ENCODE data around the gene SPATA19.

SPATA19 gene

GRCh38 chr11:133835593-133836548 lies 9.4 kb downstream of the SPATA19 start:
- DNase-seq (ENCODE audit: low spot score), result no peak

- peak; percentile 49 for DNase-seq (ENCODE audit: low spot score)
These were observed 10.4 kb downstream of the SPATA19 start for GRCh38 chr11:133834682-133835592.

GRCh38 chr11:133833898-133834681 lies 11.2 kb downstream of the SPATA19 start:
- DNase-seq (ENCODE audit: low spot score), result no peak

GRCh38 chr11:133832991-133833897 lies 12.1 kb downstream of the SPATA19 start:
- DNase-seq (ENCODE audit: low spot score), result no peak

GRCh38 chr11:133832096-133832990 lies 13.0 kb downstream of the SPATA19 start:
- no peak for DNase-seq (ENCODE audit: low spot score)

GRCh38 chr11:133830931-133831907 lies 14.1 kb downstream of the SPATA19 start:
- no peak for DNase-seq (ENCODE audit: low spot score)

- DNase-seq (ENCODE audit: low spot score), result no peak
These were observed 15.7 kb downstream of the SPATA19 start for GRCh38 chr11:133829566-133829965.

- DNase-seq (ENCODE audit: low spot score), result no peak
These were observed 16.4 kb downstream of the SPATA19 start for GRCh38 chr11:133828871-133829270.

GRCh38 chr11:133827556-133827955 lies 17.8 kb downstream of the SPATA19 start:
- DNase-seq (ENCODE audit: low spot score), result no peak

GRCh38 chr11:133826866-133827265 lies 18.4 kb downstream of the SPATA19 start:
- no peak for DNase-seq (ENCODE audit: low spot score)

- no peak for DNase-seq (ENCODE audit: low spot score)
These were observed 19.6 kb downstream of the SPATA19 start for GRCh38 chr11:133825666-133826065.

- DNase-seq (ENCODE audit: low spot score), result no peak
These were observed 20.2 kb downstream of the SPATA19 start for GRCh38 chr11:133825156-133825555.

GRCh38 chr11:133824593-133824992 lies 20.7 kb downstream of the SPATA19 start:
- DNase-seq (ENCODE audit: low spot score), result no peak

- DNase-seq (ENCODE audit: low spot score), result no peak
These were observed 21.7 kb downstream of the SPATA19 start for GRCh38 chr11:133823614-133824013.

GRCh38 chr11:133823211-133823610 lies 22.1 kb downstream of the SPATA19 start:
- no peak for DNase-seq (ENCODE audit: low spot score)

GRCh38 chr11:133821776-133822175 lies 23.5 kb downstream of the SPATA19 start:
- DNase-seq (ENCODE audit: low spot score), result no peak

- no peak for DNase-seq (ENCODE audit: low spot score)
These were observed 25.5 kb downstream of the SPATA19 start for GRCh38 chr11:133819746-133820315.

GRCh38 chr11:133819114-133819513 lies 26.2 kb downstream of the SPATA19 start:
- no peak for DNase-seq (ENCODE audit: low spot score)

Data from hepatic stellate cell (primary cell).